ENCODE results near the gene LIPJ. TPM values are rescaled to one million over a fixed set of nuclear protein-coding genes. Genes with fewer than 3 reads are reported as not detected.

Gene LIPJ
- total RNA-seq, 1 donor from 2014 or later, result not detected

DNA sequence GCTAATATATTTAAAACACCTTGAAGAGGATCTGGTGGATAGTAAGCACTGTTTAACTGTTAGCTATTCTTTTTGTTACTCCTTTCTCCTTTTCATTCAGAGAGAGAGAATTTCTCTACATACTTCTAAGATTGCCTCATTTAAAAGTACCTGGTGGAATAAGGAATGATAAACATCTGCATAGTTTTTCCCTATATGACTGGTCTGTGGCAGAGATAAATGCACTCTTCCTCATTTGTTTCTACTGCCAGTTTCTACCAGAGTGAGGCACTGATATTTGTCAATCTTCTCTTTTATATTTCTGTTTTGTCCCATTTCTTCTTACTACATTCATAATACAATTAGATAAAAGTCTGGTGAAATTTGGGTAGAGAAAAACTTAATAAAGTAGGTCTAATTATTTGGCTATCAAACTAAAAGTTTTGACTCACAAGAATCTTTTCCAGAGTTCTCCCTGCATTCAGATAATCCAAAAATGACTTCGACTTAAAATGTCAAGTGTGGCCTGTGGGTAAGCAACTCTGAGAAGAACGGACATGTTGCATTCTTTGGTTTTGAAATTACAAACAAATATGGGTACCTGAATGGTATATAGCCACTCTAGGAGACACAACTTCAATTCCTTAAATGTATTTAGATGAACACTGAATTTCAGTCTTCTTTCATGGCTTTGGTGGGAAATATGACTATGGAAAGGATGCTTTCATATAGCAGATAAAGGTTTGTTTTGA lies 42.3 kb upstream of the LIPJ start:
- TF ChIP-seq, protein P1, sequence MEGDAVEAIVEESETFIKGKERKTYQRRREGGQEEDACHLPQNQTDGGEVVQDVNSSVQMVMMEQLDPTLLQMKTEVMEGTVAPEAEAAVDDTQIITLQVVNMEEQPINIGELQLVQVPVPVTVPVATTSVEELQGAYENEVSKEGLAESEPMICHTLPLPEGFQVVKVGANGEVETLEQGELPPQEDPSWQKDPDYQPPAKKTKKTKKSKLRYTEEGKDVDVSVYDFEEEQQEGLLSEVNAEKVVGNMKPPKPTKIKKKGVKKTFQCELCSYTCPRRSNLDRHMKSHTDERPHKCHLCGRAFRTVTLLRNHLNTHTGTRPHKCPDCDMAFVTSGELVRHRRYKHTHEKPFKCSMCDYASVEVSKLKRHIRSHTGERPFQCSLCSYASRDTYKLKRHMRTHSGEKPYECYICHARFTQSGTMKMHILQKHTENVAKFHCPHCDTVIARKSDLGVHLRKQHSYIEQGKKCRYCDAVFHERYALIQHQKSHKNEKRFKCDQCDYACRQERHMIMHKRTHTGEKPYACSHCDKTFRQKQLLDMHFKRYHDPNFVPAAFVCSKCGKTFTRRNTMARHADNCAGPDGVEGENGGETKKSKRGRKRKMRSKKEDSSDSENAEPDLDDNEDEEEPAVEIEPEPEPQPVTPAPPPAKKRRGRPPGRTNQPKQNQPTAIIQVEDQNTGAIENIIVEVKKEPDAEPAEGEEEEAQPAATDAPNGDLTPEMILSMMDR (conservative IDR thresholded peaks at IDR 0.05; ENCODE audit: low read depth, low read length), result no peak
- DNase-seq (ENCODE audit: low read depth), result no peak
- H3K4me3 ChIP-seq (ENCODE audit: low read depth, low read length), result no peak overlapping the region

DNA sequence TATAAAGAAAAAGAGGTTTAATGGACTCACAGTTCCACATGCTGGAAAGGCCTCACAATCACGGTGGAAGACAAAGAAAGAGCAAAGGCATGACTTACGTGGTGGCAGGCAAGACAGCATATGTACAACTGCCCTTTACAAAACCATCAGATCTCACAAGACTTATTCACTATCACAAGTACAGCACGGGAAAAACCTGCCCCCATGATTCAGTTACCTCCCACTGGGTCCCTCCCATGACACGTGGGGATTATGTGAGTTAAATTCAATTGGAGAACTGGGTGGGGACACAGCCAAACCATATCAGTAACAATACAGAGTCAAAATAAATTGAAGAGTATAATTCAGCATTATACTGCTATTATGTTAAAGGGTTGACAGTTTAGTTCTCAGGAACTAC lies 41.2 kb upstream of the LIPJ start:
- no peak for DNase-seq (ENCODE audit: low read depth)
- no peak overlapping the region for H3K4me3 ChIP-seq (ENCODE audit: low read depth, low read length)
- TF ChIP-seq, protein P1 (conservative IDR thresholded peaks at IDR 0.05; ENCODE audit: low read depth, low read length), result no peak

DNA sequence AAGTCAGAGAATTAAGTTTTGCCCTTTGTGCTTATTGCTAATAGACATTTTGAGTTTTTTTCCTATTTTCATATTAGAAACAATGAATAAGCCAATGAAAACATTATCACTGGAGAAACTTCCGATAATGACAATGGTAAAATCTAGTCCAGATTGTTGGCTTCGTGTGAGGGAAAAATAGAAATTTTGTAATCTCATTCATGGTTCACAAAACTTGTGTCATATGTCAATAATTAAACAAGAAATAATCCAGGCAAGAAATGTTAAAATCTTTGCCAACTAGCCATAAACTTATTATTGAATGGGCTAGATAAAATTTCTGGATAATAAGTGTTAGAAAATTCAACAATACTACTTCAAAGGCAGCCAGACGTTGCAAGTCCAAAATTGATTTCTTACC lies 40.1 kb upstream of the LIPJ start:
- H3K4me3 ChIP-seq (ENCODE audit: low read depth, low read length), result no peak overlapping the region
- DNase-seq (ENCODE audit: low read depth), result no peak
- TF ChIP-seq, protein P1 (conservative IDR thresholded peaks at IDR 0.05; ENCODE audit: low read depth, low read length), result no peak

DNA sequence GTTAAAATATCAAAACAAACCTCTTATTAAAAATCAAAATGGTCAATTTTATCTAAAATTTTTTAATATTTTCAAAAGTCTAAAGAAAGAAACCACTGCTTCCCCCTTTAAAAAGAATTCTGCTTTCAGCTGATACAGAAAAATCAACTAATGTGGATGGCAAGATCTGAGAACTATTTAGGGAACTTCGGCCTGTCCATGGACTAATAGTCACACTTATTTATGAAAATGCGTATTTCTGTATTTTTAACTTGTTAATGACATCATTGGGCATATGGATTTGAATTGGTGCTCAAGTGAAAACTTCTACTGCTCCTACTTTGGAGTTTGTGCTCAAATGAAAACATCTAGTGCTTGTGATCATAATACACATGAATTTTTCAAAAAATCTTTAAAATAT lies 35.3 kb upstream of the LIPJ start:
- no peak for DNase-seq (ENCODE audit: low read depth)
- no peak overlapping the region for H3K4me3 ChIP-seq (ENCODE audit: low read depth, low read length)
- TF ChIP-seq, protein P1 (conservative IDR thresholded peaks at IDR 0.05; ENCODE audit: low read depth, low read length), result no peak

DNA sequence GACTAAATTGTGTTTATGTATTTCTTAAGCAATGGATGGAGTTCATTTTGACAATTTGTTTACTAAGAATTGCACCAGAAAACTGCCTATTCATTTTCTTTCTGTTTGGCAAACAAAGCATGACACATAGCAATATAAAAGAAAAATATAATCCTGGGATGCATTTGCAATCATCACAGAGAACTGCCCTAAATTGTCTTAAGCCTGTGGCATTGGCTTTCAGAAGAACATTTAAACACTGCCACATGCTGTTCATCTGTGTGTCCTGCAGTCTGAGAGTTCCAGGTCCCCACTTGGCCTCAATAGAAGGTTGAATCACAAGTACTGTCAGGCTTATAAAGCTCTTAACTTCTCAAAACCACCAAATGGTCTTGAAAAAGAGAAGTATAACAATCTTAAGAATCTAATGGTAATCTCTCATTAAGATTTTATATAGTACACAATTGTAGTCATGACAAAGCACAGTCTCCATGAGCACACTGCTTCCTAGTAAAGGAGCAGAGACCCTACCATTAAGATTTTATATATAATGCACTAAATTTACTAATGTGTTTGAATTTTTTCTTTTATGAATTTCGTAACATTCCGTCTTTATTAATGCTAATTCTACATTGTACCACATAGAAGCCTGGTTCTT lies 33.3 kb upstream of the LIPJ start:
- peak; percentile 40 for DNase-seq (ENCODE audit: low read depth)
- no peak overlapping the region for H3K4me3 ChIP-seq (ENCODE audit: low read depth, low read length)
- TF ChIP-seq, protein P1 (conservative IDR thresholded peaks at IDR 0.05; ENCODE audit: low read depth, low read length), result peak; percentile 94

DNA sequence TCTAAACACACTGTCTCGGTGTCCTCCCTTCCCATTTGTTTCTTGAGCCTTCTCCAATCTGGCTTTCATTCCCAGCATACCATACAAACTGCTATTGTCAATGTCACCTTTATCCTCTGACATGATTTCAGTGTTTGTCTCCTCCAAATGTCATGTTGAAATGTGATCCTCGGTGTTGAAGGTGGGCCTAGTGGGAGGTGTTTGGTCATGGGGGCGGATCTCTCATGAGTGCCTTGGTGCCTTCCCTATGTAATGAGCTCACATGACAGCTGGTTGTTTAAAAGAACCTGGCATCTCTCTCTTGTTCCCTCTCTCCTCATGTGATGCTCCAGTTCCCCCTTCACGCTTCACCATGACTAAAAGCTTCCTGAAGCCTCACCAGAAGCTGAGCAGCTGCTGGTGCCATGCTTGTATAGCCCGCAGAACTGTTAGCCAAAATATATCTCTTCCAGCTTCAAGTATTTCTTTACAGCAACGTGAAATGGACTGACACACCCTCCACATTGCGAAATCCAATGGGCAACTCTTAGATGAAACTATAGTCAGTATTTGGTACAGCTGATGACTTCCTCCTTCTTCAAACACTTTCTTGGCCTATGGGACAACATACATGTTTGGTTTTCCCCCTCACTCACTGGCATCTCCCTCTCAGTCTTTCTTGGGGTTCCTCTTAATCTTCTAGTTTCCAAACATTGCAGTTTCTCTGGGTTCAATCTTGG lies 31.2 kb upstream of the LIPJ start:
- no peak overlapping the region for H3K4me3 ChIP-seq (ENCODE audit: low read depth, low read length)
- no peak for DNase-seq (ENCODE audit: low read depth)
- TF ChIP-seq, protein P1 (conservative IDR thresholded peaks at IDR 0.05; ENCODE audit: low read depth, low read length), result no peak
